Putamen (tissue), 1 donor: ENCODE results near the gene THAP3.
"Not testable (repeated sequence)": the region's sequence is repeated elsewhere in the genome, so short reads cannot be mapped to it uniquely, and the experiment has no call there.

Source experiments
- DNase-seq: peaks from one replicate; pipeline ENCODE4 v3.0.0-alpha.2; 2016; ENCODE audit warnings: low spot score

Gene THAP3

GRCh38 chr1:6591222-6591621 lies 33.4 kb upstream of the THAP3 start:
- DNase-seq = no peak

- DNase-seq = no peak
Measured at GRCh38 chr1:6591644-6592043, 33.0 kb upstream of the THAP3 start.

GRCh38 chr1:6592441-6592840 lies 32.2 kb upstream of the THAP3 start:
- no peak for DNase-seq

- DNase-seq = no peak
Measured at GRCh38 chr1:6592865-6593593, 31.6 kb upstream of the THAP3 start.

GRCh38 chr1:6593810-6594209 lies 30.9 kb upstream of the THAP3 start:
- DNase-seq = no peak

GRCh38 chr1:6594977-6595740 lies 29.5 kb upstream of the THAP3 start:
- no peak for DNase-seq

GRCh38 chr1:6596351-6596750 lies 28.3 kb upstream of the THAP3 start:
- DNase-seq = no peak

GRCh38 chr1:6596886-6597776 lies 27.5 kb upstream of the THAP3 start:
- DNase-seq = no peak

- no peak for DNase-seq
Measured at GRCh38 chr1:6597777-6598131, 26.9 kb upstream of the THAP3 start.

GRCh38 chr1:6599141-6599975 lies 25.3 kb upstream of the THAP3 start:
- no peak for DNase-seq

- DNase-seq = not testable (repeated sequence)
Measured at GRCh38 chr1:6599991-6600390, 24.7 kb upstream of the THAP3 start.

GRCh38 chr1:6600410-6601048 lies 24.1 kb upstream of the THAP3 start:
- DNase-seq = no peak

- DNase-seq = peak; percentile 78
Measured at GRCh38 chr1:6601049-6601922, 23.4 kb upstream of the THAP3 start.

GRCh38 chr1:6601923-6602668 lies 22.6 kb upstream of the THAP3 start:
- DNase-seq = no peak

- DNase-seq = peak; percentile 92
Measured at GRCh38 chr1:6602669-6603237, 21.9 kb upstream of the THAP3 start, which contains the start of gene KLHL21. Gene KLHL21 (minus strand): TSS chr1:6602869. CDS start chr1:6602817, 52 bp downstream.

- peak; percentile 89 for DNase-seq
Measured at GRCh38 chr1:6603238-6603914, 21.3 kb upstream of the THAP3 start.

GRCh38 chr1:6603915-6604558 lies 20.6 kb upstream of the THAP3 start:
- DNase-seq = no peak
